ENCODE measurements around the gene USP4.

The USP4 gene

DNA sequence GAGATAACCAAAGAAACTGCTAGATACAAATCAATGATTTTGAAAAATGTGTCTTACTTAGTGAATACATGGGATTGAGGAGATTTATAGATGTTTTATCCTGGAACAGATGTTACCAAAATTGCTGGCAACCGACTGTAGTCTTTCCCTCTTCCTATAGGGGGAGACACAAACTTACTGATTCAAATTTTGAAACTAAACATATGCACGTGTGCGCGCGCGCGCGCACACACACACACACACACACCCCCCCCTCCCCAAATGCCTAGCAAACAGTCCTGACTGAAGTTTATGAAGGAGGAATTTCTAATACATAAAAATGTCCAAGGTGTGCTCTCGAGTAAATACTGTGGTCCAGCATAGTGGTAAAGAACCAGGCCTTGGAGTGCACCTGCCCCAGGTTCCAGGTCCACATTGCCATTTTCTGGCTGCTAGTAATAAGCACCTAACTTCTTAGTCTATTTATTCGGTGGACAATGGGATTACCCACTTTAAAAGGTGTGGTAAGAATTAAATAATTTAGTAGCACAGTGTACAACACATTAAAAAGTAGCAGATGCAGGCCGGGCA, 44.3 kb downstream of the USP4 start:
- DNase-seq, result peak; percentile 19

GRCh38 chr3:49294343-49294742, 45.5 kb downstream of the USP4 start:
- DNase-seq, result no peak

DNA sequence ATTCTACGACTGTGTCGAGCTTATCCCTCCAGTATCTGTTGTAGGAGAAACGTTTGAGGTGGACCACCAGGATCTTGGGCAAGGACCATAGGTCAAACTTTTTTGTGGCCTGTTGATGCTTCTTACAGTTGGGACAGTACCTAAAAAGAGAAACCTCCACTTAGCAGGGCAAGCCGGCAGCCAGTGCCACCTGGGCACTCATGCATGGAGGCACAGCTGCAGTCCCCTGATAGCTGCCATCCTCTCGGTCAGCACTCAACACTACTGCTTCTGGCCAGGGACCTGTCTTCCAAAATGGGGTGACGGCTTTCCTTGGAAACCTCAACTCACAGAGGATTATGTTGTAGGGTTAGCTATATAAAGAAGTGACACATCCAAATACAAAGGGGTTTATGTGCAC, 55.9 kb downstream of the USP4 start:
- DNase-seq, result no peak

GRCh38 chr3:49279376-49279775, 60.5 kb downstream of the USP4 start:
- no peak for DNase-seq

- DNase-seq, result no peak
Measured at GRCh38 chr3:49278548-49278947, 61.3 kb downstream of the USP4 start.

DNA sequence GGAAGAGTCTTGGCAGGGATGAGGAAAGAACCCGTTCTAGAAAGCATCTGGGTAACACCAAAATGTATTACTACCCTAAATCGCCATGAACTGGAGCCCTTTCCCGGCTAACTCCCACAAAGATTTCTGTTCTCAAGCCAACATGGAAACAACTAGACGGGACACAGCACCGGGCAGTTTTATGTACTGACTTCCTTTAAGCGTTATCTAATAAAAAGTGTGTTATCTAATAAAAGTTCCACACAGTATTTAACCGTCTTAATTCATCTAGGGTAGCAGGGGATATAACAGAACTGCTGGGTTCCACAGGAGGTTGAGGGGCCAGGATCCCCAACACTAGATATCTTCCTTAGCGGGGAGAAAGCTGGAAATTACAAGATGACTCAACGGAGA, 62.5 kb downstream of the USP4 start:
- no peak for DNase-seq

DNA sequence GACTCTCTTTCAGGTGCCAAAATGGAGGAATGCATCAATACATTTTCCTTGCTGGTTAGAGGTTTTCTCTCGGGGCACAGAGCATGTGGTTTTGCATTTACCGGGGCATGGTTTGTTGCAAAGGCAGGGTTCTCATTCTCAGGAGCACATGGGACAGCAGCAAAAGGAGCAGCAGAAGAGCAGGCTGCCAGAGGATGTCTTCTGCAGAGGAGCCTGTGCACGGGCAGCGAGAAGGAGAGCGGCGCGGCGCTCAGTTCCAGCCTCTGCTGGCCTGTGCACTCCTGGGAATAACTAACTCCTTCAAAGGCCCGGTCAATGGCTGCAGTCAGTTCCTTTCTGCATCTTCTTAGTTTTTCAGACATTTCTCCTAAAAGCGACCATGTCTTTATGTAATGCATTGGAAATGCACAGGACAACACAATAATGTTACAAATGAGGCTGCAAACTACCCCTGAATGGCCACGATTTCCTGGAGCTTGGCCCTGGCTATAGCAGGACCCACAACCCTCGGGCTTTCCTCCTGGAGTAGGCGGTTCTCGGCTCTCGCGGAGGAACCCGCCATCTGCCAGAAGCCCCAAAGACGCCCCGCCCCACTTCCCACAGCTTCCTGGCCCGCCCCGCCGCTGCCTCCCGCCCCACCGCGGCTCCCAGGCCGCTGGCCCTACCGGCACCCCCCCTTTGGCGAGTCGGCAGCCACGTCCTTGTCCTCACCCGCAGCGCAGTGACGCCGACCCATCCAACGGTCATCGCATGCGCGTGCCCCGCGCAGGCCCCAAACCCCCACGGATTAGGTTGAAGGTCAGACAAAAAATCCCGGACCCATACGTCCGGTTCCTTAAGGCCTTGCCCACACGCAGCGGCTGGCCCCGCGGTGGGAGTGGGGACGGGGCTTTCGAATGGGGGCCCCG, 63.1 kb downstream of the USP4 start, which contains the start of gene C3orf62:
TSS of gene C3orf62 (minus strand) at position 758 of the 908 bp plus-strand sequence. CDS start at position 398, 360 bp downstream.
- peak; percentile 72 for DNase-seq

GRCh38 chr3:49273825-49274532, 65.9 kb downstream of the USP4 start:
- no peak for DNase-seq

GRCh38 chr3:49271047-49271446, 68.8 kb downstream of the USP4 start:
- no peak for DNase-seq

GRCh38 chr3:49270156-49270500, 69.7 kb downstream of the USP4 start:
- no peak for DNase-seq

- DNase-seq, result no peak
Measured at GRCh38 chr3:49269443-49270155, 70.3 kb downstream of the USP4 start.

GRCh38 chr3:49266410-49267095, 73.3 kb downstream of the USP4 start:
- DNase-seq, result no peak

DNA sequence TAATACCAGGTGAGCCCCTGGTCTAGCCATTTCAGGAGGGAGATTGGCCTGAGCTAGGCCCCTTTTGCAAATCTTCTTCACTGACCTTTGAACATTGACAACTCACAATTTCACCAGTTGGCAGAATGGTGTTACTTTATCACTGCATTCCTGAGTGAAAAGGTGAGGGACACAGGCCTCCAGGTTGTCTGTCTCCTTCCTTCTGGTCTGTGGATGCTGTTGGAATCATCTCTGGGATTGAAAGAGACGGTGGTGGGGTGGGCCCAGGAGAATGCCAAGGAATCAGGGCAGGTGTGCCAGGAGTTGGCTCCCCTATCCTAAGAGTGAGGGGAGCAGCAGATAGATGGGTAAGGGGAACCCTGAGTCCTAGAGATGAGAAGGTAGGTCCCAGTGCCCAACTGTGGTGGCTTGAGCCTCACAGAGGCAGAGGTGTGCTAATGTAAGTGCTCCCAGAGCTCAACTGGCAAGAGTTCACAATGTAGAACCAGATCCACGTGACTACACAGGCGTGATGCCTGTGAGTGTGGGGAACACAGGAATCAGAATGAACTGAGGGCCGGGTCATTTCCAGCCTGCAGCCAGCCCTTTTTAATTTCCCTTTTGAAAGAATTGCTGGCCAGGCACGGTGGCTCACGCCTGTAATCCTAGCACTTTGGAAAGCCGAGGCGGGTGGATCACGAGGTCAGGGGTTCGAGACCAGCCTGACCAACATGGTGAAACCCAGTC, 74.0 kb downstream of the USP4 start:
- no peak for DNase-seq

DNA sequence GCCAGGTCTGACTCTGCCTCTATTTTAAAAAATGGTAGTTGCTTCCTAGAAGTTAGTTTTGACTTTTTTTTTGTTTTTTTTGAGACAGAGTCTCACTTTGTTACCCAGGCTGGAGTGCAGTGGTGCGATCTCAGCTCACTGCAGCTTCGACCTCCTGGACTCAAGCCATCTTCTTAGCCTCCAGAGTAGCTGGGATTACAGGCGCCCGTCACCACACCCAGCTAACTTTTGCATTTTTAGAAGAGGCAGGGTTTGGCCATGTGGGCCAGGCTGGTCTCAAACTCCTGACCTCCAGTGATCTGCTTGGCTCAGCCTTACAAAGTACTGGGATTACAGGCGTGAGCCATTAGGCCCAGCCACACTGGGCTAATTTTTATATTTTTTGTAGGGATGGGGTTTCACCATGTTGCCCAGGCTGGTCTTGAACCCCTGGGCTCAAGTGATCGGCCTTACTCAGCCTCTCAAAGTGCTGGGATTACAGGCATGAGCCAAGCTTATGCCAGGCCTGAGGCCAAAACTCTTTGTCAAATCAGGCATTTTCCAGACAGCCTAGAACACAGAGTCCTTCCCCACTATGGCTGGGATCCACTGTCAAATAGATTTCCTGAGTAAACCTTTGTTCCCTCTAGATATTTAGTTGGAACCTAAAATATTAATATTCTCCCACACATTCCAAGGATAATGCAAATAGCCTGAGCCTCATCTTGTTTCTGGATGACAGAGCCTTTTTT, 76.5 kb downstream of the USP4 start:
- DNase-seq, result no peak

DNA sequence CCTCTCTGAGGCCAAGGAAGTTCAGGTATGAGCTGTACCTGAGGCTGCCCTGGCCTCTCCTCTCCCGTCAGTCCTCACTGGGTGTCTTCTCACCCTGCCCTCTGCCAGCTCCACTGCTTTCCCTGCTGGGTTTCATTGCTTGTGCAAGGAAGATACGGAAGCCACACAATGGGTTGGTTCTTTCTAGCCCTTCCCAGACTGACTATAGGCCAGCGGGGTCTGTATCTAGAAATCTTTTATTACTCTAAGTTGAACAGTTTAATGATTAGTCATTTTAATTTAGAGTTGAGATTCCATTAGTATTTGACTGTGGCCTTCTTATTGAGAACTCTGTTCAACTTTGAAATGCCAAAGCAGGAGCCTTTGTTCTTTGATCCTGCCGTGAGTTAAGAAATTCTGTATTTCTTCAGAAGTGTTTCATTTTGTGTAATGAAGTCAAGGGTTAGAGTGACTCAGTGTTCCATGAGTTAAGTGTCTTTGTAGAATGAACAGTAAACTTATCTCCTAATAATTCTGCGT, 79.0 kb downstream of the USP4 start:
- DNase-seq, result no peak

DNA sequence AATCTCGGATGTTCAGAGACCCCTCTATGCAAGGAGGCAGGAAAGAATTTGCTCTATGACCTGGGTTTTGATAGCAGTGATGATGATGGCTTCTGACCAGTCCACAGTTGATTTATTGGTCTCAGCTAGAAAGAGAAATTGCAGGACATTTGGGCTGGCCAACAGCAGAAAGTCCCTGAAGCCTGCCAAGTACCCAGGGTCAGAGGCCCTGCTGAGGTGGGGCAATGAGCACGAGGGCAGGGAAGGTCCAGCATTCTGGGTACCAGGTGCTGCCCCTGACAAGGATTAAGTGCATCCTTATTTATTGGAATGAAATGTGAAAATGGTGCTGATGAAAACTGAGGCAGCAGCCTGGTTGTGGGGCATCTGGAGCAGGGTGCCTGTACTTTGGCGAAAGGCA, 82.7 kb downstream of the USP4 start:
- no peak for DNase-seq

- DNase-seq, result no peak
Measured at GRCh38 chr3:49255718-49256511, 83.9 kb downstream of the USP4 start.

DNA sequence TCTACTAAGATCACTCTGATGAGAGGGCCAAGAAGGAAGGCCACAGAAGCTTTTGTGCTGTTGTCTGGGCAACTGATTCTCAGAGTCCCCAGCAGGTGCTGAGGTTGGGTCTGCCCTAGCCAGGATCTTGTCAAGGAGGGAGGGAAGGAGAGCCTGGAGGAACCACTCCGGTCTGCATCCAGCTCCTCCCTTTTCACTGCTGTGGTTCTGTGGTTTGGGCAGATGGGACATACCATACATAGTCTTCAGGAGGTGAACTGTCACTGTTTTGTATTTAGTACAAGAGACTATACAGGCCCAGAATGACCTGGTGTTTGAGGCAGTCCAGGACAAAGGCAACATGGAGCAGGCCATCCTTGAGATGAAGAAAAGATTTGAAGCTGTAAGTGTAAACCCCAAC, 84.7 kb downstream of the USP4 start:
- no peak for DNase-seq

DNA sequence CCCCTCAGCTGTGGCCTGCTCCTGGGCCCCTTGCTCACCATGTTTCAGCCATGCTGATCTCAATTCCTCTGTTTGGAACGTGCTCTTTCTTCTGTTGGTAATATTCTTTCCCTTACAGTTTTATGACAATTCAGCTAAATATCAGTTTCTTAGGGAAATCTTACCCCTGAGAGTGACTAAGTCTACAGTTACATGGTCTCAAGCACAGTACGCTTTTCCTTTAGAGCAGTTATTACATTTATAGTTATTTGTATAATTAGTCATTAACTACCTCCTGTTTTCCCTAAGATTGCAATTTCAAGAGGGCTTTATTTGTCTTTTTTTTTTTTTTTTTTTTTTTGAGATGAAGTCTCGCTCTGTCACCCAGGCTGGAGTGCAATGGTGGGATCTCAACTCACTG, 86.3 kb downstream of the USP4 start:
- DNase-seq, result no peak

GRCh38 chr3:49248840-49249227, 91.0 kb downstream of the USP4 start:
- no peak for DNase-seq

Measured in activated CD8-positive, alpha-beta memory T cell treated with anti-CD3 and anti-CD28 coated beads, Interleukin-2, amount 50 U/mL, for 4 hours (primary cell).